Stimulated activated effector memory CD8-positive, alpha-beta T cell treated with anti-CD3 and anti-CD28 coated beads, Interleukin-12 subunit alpha, Interleukin-12 subunit beta, amount 100 ng/mL, for 72 hours (primary cell): Measurements from ENCODE around the gene KIAA1958.

Experiments used
- ATAC-seq: fragments of 150-1000 bp; cut with Tn5 transposase; 2 replicates; pipeline ENCODE4 v1.10.0; 2021
- DNase-seq, 2 donors: peaks; one replicate each; pipeline ENCODE4 v3.0.0; 2021 to 2022; ENCODE audit warnings: low spot score in 2 of 2
- H3K27ac Mint-ChIP-seq: one replicate; pipeline ENCODE4 v1.8.0; 2022; ENCODE audit warnings: mild to moderate bottlenecking, mixed read lengths
- H3K36me3 Mint-ChIP-seq: one replicate; pipeline ENCODE4 v1.8.0; 2022; ENCODE audit warnings: mild to moderate bottlenecking, mixed read lengths
- H3K4me1 Mint-ChIP-seq: one replicate; pipeline ENCODE4 v1.8.0; 2022; ENCODE audit warnings: mixed read lengths
- H3K4me3 Mint-ChIP-seq: one replicate; pipeline ENCODE4 v1.8.0; 2022; ENCODE audit warnings: mild to moderate bottlenecking, mixed read lengths
- H3K9me3 Mint-ChIP-seq: one replicate; pipeline ENCODE4 v1.8.0; 2022; ENCODE audit warnings: mixed read lengths

The KIAA1958 gene

DNA sequence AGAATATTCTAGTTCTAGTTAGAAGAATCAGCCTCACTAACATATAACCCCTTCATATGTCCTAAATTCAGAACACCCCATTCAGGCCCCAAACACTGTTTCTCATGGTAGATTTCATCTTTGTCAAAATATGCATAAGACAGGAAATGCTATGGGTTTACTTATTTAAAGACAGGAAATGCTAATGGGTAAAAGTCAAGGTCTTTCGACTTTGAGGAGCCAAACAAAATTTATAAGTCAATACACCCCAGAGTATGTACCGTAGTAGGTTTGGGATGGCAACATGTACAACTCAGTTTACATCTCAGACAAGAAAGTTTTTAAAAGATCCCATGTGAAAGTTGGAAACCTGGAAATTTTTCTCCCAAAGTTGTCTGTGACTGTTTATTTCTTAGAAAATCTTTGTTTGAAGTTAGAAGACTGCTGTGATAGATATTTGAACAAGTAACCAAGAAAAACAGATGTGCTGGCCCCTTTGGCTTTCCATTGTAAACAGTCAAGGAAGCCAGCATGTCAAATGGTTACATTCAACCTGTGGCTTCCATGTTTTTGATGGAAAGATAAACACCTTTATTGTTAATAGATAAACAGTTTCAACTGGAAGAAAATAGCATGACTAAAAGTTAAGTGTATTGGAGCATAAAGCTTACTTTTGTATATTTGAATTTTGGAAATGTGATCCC lies 129.1 kb downstream of the KIAA1958 start:
- H3K36me3 Mint-ChIP-seq: no peaks in the 10 kb centered on the region
- H3K4me3 Mint-ChIP-seq: no peak overlapping the region
- DNase-seq: no peak
- H3K27ac Mint-ChIP-seq: no peak overlapping the region
- H3K4me1 Mint-ChIP-seq: no peaks in the 10 kb centered on the region
- H3K9me3 Mint-ChIP-seq: no peaks in the 10 kb centered on the region
- no peak for ATAC-seq

DNA sequence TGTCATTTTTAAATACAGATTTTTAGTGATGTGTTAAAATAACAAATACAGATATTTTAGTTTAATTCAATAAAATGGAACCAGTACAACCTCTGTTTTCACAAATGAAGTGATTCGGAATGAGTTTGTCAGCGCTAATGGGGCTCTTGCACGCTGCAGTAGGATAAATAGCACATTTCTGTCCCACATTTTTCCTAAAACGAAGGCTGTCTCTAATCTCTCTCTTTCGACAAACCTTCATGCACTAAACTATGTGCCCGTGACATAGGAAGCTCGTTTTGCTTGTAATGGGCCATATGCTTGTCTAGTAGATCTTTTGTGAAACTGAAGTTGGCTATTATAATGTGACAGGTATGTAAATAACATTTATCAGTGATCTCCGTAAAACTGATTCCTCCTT lies 130.7 kb downstream of the KIAA1958 start:
- DNase-seq: no peak

GRCh38 chr9:112618385-112619009 lies 131.9 kb downstream of the KIAA1958 start:
- Mint-ChIP-seq H3K4me1 (no peaks in the 10 kb centered on the region), H3K36me3 (no peaks in the 10 kb centered on the region), H3K4me3 (no peak overlapping the region), H3K9me3 (no peaks in the 10 kb centered on the region), H3K27ac (no peak overlapping the region)
- DNase-seq: no peak
- ATAC-seq: no peak

More for the DNA sequence above, 130.7 kb downstream of the KIAA1958 start:
- no peak for ATAC-seq
- no peaks in the 10 kb centered on the region for H3K9me3 Mint-ChIP-seq
- H3K36me3 Mint-ChIP-seq: no peaks in the 10 kb centered on the region
- H3K4me3 Mint-ChIP-seq: no peak overlapping the region
- no peaks in the 10 kb centered on the region for H3K4me1 Mint-ChIP-seq
- no peak overlapping the region for H3K27ac Mint-ChIP-seq

- Mint-ChIP-seq H3K4me3 (no peak overlapping the region), H3K36me3 (no peaks in the 10 kb centered on the region), H3K9me3 (no peaks in the 10 kb centered on the region), H3K4me1 (no peaks in the 10 kb centered on the region), H3K27ac (no peak overlapping the region)
- DNase-seq (no peak), ATAC-seq (no peak)
Observed at GRCh38 chr9:112620388-112620787, 133.8 kb downstream of the KIAA1958 start.

GRCh38 chr9:112621018-112621655 lies 134.5 kb downstream of the KIAA1958 start:
- no peak overlapping the region for H3K4me3 Mint-ChIP-seq
- H3K4me1 Mint-ChIP-seq: no peaks in the 10 kb centered on the region
- DNase-seq (no peak), ATAC-seq (no peak)
- no peaks in the 10 kb centered on the region for H3K36me3 Mint-ChIP-seq
- H3K9me3 Mint-ChIP-seq: no peaks in the 10 kb centered on the region
- H3K27ac Mint-ChIP-seq: no peak overlapping the region

- no peaks in the 10 kb centered on the region for H3K9me3 Mint-ChIP-seq
- H3K4me3 Mint-ChIP-seq: no peak overlapping the region
- no peaks in the 10 kb centered on the region for H3K4me1 Mint-ChIP-seq
- H3K36me3 Mint-ChIP-seq: no peaks in the 10 kb centered on the region
- H3K27ac Mint-ChIP-seq: no peak overlapping the region
- DNase-seq (no peak), ATAC-seq (no peak)
Observed at GRCh38 chr9:112623198-112623597, 136.6 kb downstream of the KIAA1958 start.

DNA sequence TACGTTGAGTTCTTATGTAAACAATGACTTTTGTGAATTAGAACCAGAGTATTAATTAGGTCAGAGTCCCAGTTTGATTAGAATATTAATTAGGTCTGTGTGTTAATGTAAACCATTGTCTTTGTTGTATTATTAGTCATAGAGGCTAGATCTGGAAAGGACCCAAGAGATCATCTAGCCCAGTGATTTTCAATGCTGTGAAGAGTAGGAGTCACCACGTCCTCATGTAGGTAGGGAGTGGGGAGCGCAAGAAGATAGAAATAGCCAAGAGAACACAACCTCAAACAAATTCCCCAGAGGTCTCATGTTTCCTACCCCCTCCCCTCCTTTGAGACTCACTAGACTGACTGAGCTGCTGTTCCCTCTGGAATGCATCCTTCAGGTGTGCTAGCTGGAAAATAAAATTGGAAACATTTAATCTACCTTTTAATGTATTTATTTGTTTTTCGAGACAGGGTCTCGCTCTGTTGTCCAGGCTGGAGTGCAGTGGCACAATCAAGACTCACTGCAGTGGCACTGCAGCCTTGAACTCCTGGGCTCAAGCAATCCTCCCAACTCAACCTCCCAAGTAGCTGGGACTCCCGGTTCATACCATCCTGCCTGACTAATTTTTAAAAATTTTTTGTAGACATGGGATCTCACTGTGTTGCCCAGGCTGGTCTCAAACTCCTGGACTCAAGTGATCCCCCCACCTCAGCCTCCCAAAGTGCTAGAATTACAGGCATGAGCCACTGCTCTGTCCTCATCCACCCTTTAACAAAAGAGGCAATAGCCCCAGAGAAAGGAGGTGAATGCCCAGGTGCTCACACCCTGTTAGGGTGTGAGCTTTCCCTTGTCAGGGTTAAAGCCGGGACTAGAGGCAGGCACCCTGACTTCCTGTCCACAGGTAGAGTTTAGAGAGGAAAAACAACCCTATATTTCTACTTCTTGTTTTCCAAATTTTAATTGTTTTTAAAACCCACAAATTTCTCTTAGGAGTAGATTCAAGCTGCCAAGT lies 138.4 kb downstream of the KIAA1958 start:
- no peak for ATAC-seq
- DNase-seq: no peak
- H3K4me1 Mint-ChIP-seq: no peaks in the 10 kb centered on the region
- H3K36me3 Mint-ChIP-seq: no peaks in the 10 kb centered on the region
- H3K9me3 Mint-ChIP-seq: no peaks in the 10 kb centered on the region
- no peak overlapping the region for H3K4me3 Mint-ChIP-seq
- H3K27ac Mint-ChIP-seq: no peak overlapping the region

GRCh38 chr9:112629671-112630485 lies 143.3 kb downstream of the KIAA1958 start:
- H3K27ac Mint-ChIP-seq: no peak overlapping the region
- no peaks in the 10 kb centered on the region for H3K9me3 Mint-ChIP-seq
- no peaks in the 10 kb centered on the region for H3K36me3 Mint-ChIP-seq
- H3K4me1 Mint-ChIP-seq: no peaks in the 10 kb centered on the region
- ATAC-seq (no peak), DNase-seq (no peak)
- H3K4me3 Mint-ChIP-seq: no peak overlapping the region

GRCh38 chr9:112631313-112632070 lies 144.9 kb downstream of the KIAA1958 start:
- Mint-ChIP-seq H3K27ac (no peak overlapping the region), H3K36me3 (no peaks in the 10 kb centered on the region), H3K4me3 (no peak overlapping the region), H3K9me3 (no peaks in the 10 kb centered on the region), H3K4me1 (no peaks in the 10 kb centered on the region)
- no peak for DNase-seq
- no peak for ATAC-seq

GRCh38 chr9:112640311-112640710 lies 153.7 kb downstream of the KIAA1958 start:
- H3K4me3 Mint-ChIP-seq: no peak overlapping the region
- peaks cover 7% of the 10 kb centered on the region for H3K9me3 Mint-ChIP-seq
- DNase-seq (no peak), ATAC-seq (no peak)
- H3K36me3 Mint-ChIP-seq: no peaks in the 10 kb centered on the region
- H3K4me1 Mint-ChIP-seq: no peaks in the 10 kb centered on the region
- H3K27ac Mint-ChIP-seq: no peak overlapping the region

DNA sequence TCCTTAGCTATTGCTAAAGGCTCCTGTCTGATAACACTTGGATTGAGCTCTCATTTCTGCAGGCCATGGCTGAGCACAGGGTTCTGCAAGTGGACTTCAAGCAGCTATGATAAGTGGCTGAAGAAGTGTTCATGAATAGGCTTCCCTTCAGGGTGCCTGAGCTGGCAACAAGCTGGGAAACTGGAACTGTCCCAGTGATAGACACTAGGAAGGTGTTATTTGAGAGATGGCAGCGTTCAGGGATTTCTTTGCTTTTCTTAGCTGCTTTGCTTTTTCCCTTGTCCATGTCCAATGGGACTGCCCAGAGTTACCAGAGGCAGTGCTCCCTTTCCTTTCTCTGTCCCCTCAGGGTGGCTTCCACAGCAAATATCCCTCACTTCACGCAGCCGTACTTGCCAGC lies 155.5 kb downstream of the KIAA1958 start:
- Mint-ChIP-seq H3K4me3 (no peak overlapping the region), H3K4me1 (no peaks in the 10 kb centered on the region), H3K27ac (no peak overlapping the region), H3K36me3 (no peaks in the 10 kb centered on the region), H3K9me3 (peaks cover 10% of the 10 kb centered on the region)
- ATAC-seq (no peak), DNase-seq (no peak)

DNA sequence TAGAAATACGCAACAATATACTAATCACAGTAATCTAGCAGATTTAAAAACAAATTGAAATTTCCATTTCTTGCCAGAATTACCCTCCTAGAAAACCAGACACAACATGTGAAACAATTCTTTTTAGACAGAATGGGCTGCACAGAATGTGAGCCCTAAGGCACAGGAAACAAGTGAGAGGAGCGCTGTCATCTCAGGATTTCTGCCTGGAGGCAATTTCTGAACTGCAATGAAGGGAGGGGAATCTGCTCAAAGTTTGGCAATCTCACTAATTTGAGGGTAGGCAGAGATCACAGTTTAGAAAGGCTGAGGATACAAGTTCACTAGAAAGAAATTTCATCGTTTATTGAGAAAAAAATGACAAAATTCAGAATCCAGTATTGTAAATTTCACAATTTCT lies 161.0 kb downstream of the KIAA1958 start:
- Mint-ChIP-seq H3K27ac (no peak overlapping the region), H3K4me1 (no peaks in the 10 kb centered on the region), H3K4me3 (no peak overlapping the region), H3K9me3 (peaks cover 20% of the 10 kb centered on the region), H3K36me3 (no peaks in the 10 kb centered on the region)
- ATAC-seq (no peak), DNase-seq (no peak)

GRCh38 chr9:112648624-112649023 lies 162.0 kb downstream of the KIAA1958 start:
- no peak for DNase-seq
- Mint-ChIP-seq H3K27ac (no peak overlapping the region), H3K36me3 (no peaks in the 10 kb centered on the region), H3K4me1 (no peaks in the 10 kb centered on the region), H3K4me3 (no peak overlapping the region), H3K9me3 (peaks cover 20% of the 10 kb centered on the region)
- no peak for ATAC-seq

GRCh38 chr9:112654282-112654681 lies 167.7 kb downstream of the KIAA1958 start:
- DNase-seq (no peak), ATAC-seq (no peak)
- Mint-ChIP-seq H3K27ac (no peak overlapping the region), H3K4me1 (no peaks in the 10 kb centered on the region), H3K4me3 (no peak overlapping the region), H3K36me3 (no peaks in the 10 kb centered on the region), H3K9me3 (peaks cover 7% of the 10 kb centered on the region)
